Hepatocyte (in vitro differentiated cells): ENCODE measurements around the gene SRM.

ENCODE experiments used
- EZH2phosphoT487 ChIP-seq: fragments of 200-600 bp; sonication (generic); IDR thresholded peaks from one replicate; pipeline ENCODE4 v1.6.1; 2018; ENCODE audit warnings: antibody characterized with exemption, mild to moderate bottlenecking, low read depth, moderate library complexity; ENCODE audit not compliant: unreplicated experiment, severe bottlenecking
- TF ChIP-seq, protein P1 (sequence below): fragments of 200-600 bp; sonication (generic); IDR thresholded peaks from 2 replicates; pipeline ENCODE4 v1.5.1; 2016; ENCODE audit warnings: antibody characterized with exemption, mild to moderate bottlenecking; ENCODE audit not compliant: poor library complexity

DNA sequence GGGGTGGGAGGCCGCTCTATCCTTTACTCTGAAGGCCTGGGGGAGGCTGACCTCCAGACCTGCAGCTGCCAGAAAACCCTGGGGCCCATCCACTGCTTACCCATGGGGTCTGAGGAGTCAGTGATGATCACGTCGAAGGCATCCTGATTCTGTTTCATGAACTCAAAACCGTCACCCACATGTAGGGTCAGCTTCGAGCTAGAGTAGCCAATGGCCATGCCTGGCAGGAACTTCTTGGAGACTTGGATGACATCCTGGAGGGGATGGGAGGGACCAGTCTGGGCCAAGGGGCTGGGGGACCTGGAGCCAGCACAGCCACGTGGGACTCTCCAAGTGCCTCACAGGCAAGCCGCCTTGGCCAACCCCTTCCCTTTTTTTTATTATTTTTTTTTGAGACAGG, 3.3 kb downstream of the SRM start:
- TF ChIP-seq, protein P1, sequence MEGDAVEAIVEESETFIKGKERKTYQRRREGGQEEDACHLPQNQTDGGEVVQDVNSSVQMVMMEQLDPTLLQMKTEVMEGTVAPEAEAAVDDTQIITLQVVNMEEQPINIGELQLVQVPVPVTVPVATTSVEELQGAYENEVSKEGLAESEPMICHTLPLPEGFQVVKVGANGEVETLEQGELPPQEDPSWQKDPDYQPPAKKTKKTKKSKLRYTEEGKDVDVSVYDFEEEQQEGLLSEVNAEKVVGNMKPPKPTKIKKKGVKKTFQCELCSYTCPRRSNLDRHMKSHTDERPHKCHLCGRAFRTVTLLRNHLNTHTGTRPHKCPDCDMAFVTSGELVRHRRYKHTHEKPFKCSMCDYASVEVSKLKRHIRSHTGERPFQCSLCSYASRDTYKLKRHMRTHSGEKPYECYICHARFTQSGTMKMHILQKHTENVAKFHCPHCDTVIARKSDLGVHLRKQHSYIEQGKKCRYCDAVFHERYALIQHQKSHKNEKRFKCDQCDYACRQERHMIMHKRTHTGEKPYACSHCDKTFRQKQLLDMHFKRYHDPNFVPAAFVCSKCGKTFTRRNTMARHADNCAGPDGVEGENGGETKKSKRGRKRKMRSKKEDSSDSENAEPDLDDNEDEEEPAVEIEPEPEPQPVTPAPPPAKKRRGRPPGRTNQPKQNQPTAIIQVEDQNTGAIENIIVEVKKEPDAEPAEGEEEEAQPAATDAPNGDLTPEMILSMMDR: no peak
- TF ChIP-seq EZH2phosphoT487: no peak
